ENCODE measurements around the gene KLF1. TPM values are rescaled to one million over a fixed set of nuclear protein-coding genes. Genes with fewer than 3 reads are reported as not detected.

The KLF1 gene
- total and polyA plus RNA-seq, 10 of the 15 experiments (the other 5 are each of a cell fraction or from before 2014, with no cell fraction given), result 0.04 to 0.38 (median 0.08) TPM; not detected in 3

DNA sequence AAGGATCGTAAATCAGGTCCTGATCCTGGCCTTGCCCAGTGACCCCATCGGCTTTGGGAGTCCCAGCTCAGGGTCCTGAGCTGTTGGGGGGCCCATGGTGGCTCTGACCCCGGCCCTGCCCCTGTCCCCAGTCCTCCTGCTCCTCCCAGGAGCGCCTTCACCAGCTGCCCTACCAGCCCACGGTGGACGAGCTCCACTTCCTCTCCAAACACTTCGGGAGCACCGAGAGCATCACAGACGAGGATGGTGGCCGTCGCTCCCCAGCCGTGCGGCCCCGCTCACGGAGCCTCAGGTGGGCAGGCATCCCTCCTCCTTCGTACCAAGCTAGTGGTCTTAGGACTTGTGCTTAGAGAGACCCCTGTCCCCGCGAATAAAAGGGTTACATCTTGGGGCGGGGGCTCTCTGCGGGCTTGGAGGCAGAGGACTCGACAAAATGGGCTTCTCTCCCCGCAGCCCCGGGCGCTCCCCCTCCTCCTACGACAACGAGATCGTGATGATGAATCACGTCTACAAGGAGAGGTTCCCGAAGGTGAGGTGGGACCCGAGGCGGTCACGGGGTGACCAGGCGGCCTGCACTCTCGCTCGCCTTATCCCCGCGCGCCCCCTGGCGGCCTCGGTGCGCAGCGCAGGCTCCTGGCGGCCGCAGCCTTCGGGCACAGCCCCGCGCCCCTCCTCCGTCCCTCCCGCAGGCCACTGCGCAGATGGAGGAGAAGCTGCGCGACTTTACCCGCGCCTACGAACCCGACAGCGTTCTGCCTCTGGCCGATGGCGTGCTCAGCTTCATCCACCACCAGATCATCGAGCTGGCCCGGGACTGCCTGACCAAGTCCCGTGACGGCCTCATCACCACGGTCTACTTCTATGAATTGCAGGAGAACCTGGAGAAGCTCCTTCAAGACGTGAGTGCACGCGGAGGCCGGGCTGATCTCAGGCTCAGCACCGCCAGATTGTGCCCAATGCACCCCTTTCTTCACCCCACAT, 39.6 kb downstream of the KLF1 start (continued):
- TF ChIP-seq, protein P1, sequence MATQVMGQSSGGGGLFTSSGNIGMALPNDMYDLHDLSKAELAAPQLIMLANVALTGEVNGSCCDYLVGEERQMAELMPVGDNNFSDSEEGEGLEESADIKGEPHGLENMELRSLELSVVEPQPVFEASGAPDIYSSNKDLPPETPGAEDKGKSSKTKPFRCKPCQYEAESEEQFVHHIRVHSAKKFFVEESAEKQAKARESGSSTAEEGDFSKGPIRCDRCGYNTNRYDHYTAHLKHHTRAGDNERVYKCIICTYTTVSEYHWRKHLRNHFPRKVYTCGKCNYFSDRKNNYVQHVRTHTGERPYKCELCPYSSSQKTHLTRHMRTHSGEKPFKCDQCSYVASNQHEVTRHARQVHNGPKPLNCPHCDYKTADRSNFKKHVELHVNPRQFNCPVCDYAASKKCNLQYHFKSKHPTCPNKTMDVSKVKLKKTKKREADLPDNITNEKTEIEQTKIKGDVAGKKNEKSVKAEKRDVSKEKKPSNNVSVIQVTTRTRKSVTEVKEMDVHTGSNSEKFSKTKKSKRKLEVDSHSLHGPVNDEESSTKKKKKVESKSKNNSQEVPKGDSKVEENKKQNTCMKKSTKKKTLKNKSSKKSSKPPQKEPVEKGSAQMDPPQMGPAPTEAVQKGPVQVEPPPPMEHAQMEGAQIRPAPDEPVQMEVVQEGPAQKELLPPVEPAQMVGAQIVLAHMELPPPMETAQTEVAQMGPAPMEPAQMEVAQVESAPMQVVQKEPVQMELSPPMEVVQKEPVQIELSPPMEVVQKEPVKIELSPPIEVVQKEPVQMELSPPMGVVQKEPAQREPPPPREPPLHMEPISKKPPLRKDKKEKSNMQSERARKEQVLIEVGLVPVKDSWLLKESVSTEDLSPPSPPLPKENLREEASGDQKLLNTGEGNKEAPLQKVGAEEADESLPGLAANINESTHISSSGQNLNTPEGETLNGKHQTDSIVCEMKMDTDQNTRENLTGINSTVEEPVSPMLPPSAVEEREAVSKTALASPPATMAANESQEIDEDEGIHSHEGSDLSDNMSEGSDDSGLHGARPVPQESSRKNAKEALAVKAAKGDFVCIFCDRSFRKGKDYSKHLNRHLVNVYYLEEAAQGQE (IDR thresholded peaks at IDR 0.05; ENCODE audit: low read depth, low read length), result 0 out of 2 replicates have a peak, but pooled peaks have one; percentile 26
- TF ChIP-seq, protein P2, sequence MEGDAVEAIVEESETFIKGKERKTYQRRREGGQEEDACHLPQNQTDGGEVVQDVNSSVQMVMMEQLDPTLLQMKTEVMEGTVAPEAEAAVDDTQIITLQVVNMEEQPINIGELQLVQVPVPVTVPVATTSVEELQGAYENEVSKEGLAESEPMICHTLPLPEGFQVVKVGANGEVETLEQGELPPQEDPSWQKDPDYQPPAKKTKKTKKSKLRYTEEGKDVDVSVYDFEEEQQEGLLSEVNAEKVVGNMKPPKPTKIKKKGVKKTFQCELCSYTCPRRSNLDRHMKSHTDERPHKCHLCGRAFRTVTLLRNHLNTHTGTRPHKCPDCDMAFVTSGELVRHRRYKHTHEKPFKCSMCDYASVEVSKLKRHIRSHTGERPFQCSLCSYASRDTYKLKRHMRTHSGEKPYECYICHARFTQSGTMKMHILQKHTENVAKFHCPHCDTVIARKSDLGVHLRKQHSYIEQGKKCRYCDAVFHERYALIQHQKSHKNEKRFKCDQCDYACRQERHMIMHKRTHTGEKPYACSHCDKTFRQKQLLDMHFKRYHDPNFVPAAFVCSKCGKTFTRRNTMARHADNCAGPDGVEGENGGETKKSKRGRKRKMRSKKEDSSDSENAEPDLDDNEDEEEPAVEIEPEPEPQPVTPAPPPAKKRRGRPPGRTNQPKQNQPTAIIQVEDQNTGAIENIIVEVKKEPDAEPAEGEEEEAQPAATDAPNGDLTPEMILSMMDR (IDR thresholded peaks at IDR 0.05 in 2 of 3, conservative IDR thresholded peaks at IDR 0.05 in 1 of 3; ENCODE audit: control insufficient read depth in 2 of 3, extremely low read depth in 1 of 3, insufficient read depth in 1 of 3, low read depth in 3 of 3, low read length in 3 of 3), result peak; percentile 92 to 98 (median 97); a peak in 5 of 6 replicates
- TF ChIP-seq, protein P3, sequence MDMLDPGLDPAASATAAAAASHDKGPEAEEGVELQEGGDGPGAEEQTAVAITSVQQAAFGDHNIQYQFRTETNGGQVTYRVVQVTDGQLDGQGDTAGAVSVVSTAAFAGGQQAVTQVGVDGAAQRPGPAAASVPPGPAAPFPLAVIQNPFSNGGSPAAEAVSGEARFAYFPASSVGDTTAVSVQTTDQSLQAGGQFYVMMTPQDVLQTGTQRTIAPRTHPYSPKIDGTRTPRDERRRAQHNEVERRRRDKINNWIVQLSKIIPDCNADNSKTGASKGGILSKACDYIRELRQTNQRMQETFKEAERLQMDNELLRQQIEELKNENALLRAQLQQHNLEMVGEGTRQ (IDR thresholded peaks at IDR 0.05; ENCODE audit: borderline replicate concordance, low read depth, low read length), result peak; percentile 4
- peak; percentile 51; the same call in 1 of the 2 replicates for TF ChIP-seq NR2F1 (conservative IDR thresholded peaks at IDR 0.05)
- TF ChIP-seq ZNF274 (IDR thresholded peaks at IDR 0.05; ENCODE audit: insufficient read depth, insufficient read length), result no peak
- peak; percentile 24; the same call in 1 of the 2 replicates for TF ChIP-seq RUNX3 (IDR thresholded peaks at IDR 0.05; ENCODE audit: low read length)
- peak; percentile 91 for TF ChIP-seq SMC3 (IDR thresholded peaks at IDR 0.05; ENCODE audit: borderline replicate concordance, low read length)
- peak; percentile 36; the same call in 1 of the 2 replicates for TF ChIP-seq GATAD2B (conservative IDR thresholded peaks at IDR 0.05; ENCODE audit: low read depth)
- TF ChIP-seq HDGF (IDR thresholded peaks at IDR 0.05), result no peak
- no peak for TF ChIP-seq POU2F2 (IDR thresholded peaks at IDR 0.05; ENCODE audit: borderline replicate concordance, low read depth, low read length)
- peak; percentile 55 for TF ChIP-seq IKZF1 (conservative IDR thresholded peaks at IDR 0.05)
- no peak for TF ChIP-seq ZSCAN29 (IDR thresholded peaks at IDR 0.05)
- TF ChIP-seq PRDM15 (CRISPR knock-in tag; IDR thresholded peaks at IDR 0.05), result no peak
- TF ChIP-seq MXI1 (IDR thresholded peaks at IDR 0.05; ENCODE audit: low read depth, low read length), result peak; percentile 32; the same call in 1 of the 2 replicates
- peak; percentile 54 for TF ChIP-seq BACH1 (IDR thresholded peaks at IDR 0.05; ENCODE audit: borderline replicate concordance)
- TF ChIP-seq HCFC1 (IDR thresholded peaks at IDR 0.05; ENCODE audit: low read length), result peak; percentile 35; the same call in 1 of the 2 replicates
- no peak for TF ChIP-seq MYB (IDR thresholded peaks at IDR 0.05; ENCODE audit: borderline replicate concordance, low read depth, low read length)
- no peak for TF ChIP-seq SUZ12 (IDR thresholded peaks at IDR 0.05; ENCODE audit: unreplicated experiment)
